Measurements from ENCODE around the gene TNFSF10. TPM values are rescaled to one million over a fixed set of nuclear protein-coding genes. Genes with fewer than 3 reads are reported as not detected.

Gene TNFSF10
- total and polyA plus RNA-seq, 9 of the 15 experiments (the other 6 are each of a cell fraction or from before 2014, with no cell fraction given) = 0.07 to 1.3 (median 0.27) TPM; not detected in 1

- H3K4me1 ChIP-seq (replicated peaks in 1 of 2; ENCODE audit: control insufficient read depth in 2 of 2, insufficient read depth in 2 of 2, low read length in 2 of 2) = peaks cover 0 to 13% of the 10 kb centered on the region in 2 experiments; a peak in 2 of 5 replicates
- DNase-seq (ENCODE audit: extremely low read depth in 1 of 4, low spot score in 3 of 4) (no peak), ATAC-seq (no peak; the same call in 2 of the 3 replicates), FAIRE-seq (no peak)
- no peaks in the 10 kb centered on the region for H3K27me3 ChIP-seq (ENCODE audit: control insufficient read depth in 2 of 2, insufficient read depth in 2 of 2, low read length in 2 of 2)
- no peak overlapping the region for H3K27ac ChIP-seq (ENCODE audit: extremely low read depth, low read depth, low read length)
- CTCF ChIA-PET (ENCODE audit: low intra/inter-chr PET ratio) = no interaction called here
- H2AFZ ChIP-seq (ENCODE audit: low read depth, low read length) = no peak overlapping the region
- H3K9me1 ChIP-seq (ENCODE audit: control insufficient read depth, insufficient read depth, low read length) = no peaks in the 10 kb centered on the region
- no peak overlapping the region for H3K9ac ChIP-seq (ENCODE audit: insufficient read depth in 1 of 2, low read depth in 2 of 2, low read length in 2 of 2)
- BruUV-seq (replicated peaks) = no TSS peak
- no peak overlapping the region for H3K4me3 ChIP-seq
- intact Hi-C loops (cut with micrococcal nuclease) (no loop called here), in situ Hi-C loops (cut with MboI) (no loop called here)
- H3K9me3 ChIP-seq (replicated peaks; ENCODE audit: control insufficient read depth, insufficient read depth, low read depth, low read length) = no peaks in the 10 kb centered on the region
- H3K79me2 ChIP-seq (ENCODE audit: control insufficient read depth, insufficient read depth, low read length) = no peaks in the 10 kb centered on the region
- H3K4me2 ChIP-seq (ENCODE audit: insufficient read depth, low read length) = no peak overlapping the region
- H4K20me1 ChIP-seq (replicated peaks; ENCODE audit: control insufficient read depth, insufficient read depth, low read length) = no peaks in the 10 kb centered on the region
- 44% methylated on average over 2 of the region's 2 CpGs for WGBS (ENCODE audit: insufficient coverage, low coverage, missing lambda C conversion rate)
- TF ChIP-seq REST (IDR thresholded peaks at IDR 0.05; ENCODE audit: borderline replicate concordance) (0 out of 2 replicates have a peak, but pooled peaks have one; percentile 10), REST (CRISPR knock-in tag; IDR thresholded peaks at IDR 0.05; ENCODE audit: low read depth) (no peak), CUX1 (CRISPR knock-in tag; IDR thresholded peaks at IDR 0.05) (no peak), E2F5 (CRISPR knock-in tag; IDR thresholded peaks at IDR 0.05) (no peak), MIER1 (IDR thresholded peaks at IDR 0.05; ENCODE audit: low read depth) (no peak), ZNF212 (CRISPR knock-in tag; IDR thresholded peaks at IDR 0.05) (no peak), MAFG (tag; conservative IDR thresholded peaks at IDR 0.05) (0 out of 2 replicates have a peak, but pooled peaks have one; percentile 3), CBFA2T3 (IDR thresholded peaks at IDR 0.05) (no peak)
- no peaks in the 10 kb centered on the region for H3K36me3 ChIP-seq (ENCODE audit: control insufficient read depth, insufficient read depth, low read length)
- POLR2A ChIA-PET = interaction anchor here (0.8 to 1.3 kb wide), 8 partner anchors 8 to 32 kb away, joined by 3 to 5 read pairs (median 4); no protein-coding TSS in a partner anchor
These were observed 6.9 kb upstream of the TNFSF10 start for GRCh38 chr3:172530101-172530561.

Data from K562 (cell line).